HG03378 (cell line): ENCODE measurements around the gene PAQR5.
A peak's percentile ranks its signal among the peaks of the same experiment; 100 is the strongest.
"Not testable (repeated sequence)": the region's sequence is repeated elsewhere in the genome, so short reads cannot be mapped to it uniquely, and the experiment has no call there.

Experiments
- ATAC-seq: cut with Tn5 transposase; IDR thresholded peaks from one replicate; pipeline ENCODE4 v1.9.1; 2021; ENCODE audit warnings: mild to moderate bottlenecking, moderate library complexity; ENCODE audit not compliant: unreplicated experiment

PAQR5 gene

DNA sequence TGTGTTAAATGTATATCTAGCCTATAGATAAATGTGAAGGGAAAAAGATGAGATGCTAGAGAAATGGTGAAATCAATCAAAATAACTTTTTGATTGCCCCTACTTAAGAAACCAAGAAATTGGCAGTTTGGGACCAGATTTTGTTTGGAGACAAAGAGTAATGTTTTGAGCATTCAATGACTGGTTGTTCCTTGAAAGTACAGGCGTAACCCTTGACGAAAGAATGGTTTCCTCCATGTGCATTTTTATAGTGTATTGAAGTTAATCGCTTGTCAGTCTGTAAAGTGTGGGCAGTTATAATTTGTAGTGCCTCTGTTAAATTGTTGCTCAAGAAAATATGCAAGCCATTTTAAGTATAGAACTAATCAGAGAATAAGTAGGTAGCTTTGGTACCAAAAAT lies 116.7 kb downstream of the PAQR5 start:
- no peak for ATAC-seq

DNA sequence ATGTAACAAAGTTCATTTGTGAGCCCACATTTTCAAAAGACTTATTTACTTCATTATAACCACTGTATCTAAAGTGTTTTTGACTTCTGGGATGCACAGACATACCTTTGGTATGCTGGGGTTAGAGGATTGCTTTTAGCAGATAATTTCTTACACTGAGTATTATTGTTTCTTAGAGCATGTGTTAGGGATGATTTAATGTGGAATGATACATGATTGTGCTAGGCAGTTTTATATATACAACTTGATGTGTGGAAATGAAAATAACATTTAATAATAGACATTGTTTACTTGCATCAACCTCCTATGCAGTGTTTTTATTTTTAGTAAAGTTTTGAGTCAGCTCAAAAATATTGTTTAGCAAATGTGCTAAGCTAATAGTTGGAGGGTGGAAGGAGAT lies 118.9 kb downstream of the PAQR5 start:
- no peak for ATAC-seq

DNA sequence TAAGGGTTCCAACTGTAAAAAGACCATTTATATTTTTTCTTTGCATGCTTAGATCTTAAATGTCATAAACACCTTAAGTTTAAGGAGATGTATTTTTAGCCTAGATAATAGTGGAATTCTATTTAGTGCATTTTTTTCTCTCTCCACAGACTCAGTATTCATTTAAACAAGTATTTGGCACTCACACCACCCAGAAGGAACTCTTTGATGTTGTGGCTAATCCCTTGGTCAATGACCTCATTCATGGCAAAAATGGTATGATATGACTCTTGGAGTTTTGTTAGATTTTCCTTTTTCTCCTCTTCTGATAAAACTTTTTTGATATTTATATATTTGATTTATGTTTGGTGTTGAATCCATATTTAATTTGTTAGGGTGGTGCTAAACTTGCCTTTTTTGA lies 122.8 kb downstream of the PAQR5 start:
- ATAC-seq: no peak

DNA sequence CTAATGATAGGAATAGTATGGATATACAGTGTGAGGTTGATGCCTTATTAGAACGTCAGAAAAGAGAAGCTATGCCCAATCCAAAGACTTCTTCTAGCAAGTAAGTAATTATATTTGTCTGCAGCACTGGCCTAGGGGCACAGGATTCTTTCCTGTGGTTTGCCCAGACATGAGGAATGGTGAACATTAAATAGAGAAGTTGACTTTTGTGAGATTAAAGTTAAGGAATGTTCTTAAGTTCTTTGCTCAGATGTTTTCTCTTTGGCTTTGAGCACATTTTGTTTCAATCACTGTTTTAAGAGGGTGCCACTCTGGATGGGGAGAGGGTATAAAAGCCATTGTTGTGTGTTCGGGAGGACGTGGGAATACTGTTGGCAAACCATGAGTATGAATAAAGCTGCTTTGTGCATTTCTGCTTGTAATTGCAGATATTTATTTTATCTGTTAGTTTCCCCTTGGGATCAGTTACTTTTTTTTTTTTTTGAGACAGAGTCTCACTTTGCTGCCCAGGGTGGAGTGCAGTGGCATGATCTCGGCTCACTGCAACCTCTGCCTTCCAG lies 123.7 kb downstream of the PAQR5 start:
- no peak for ATAC-seq

DNA sequence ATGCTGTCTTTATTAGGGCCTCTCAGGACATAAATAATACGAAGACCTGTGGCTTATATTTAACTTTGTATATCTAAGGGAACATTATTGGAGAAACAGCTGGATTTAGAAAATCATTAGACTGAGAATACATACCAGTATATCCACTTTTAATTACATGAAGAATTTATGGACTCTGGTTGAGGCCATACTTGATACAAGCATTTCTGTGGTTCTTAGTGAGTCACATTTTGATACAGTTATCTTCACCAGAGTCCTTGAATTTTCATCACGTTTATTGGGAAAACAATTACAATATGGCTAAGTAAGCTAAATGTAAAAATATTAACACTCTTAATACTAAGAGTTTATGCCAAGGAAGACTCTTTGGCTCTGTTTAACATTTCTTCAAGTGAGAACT lies 125.3 kb downstream of the PAQR5 start:
- no peak for ATAC-seq

DNA sequence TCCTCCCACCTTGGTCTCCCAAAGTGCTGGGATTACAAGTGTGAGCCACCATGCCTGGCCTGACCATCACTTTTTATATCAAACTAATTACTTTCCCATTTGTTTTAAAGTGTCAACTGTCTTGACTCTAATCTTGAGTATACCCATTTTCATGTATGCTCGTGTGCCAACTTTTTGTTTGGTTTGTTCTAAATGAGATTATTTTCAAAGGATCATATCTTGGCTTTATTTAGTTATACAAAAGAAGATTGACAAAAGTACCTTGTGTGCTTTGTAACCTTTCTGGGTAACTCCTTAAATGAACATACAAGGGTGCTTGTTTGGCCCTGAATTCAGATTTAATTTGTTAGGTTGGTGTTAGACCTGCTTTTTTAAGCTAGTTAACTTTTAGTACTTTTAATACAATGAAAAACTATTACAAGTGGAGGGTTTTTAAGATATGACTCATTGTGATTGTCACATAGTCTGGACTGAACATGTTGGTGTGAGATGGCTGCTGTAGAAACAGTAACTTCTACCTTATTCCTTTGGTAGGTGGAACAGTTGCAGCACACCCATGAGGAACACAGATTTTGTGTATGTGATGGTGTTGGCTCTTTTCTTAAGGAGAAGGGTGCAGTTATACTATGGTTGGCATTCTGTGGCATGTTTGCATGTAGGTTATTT lies 126.2 kb downstream of the PAQR5 start:
- ATAC-seq: no peak

DNA sequence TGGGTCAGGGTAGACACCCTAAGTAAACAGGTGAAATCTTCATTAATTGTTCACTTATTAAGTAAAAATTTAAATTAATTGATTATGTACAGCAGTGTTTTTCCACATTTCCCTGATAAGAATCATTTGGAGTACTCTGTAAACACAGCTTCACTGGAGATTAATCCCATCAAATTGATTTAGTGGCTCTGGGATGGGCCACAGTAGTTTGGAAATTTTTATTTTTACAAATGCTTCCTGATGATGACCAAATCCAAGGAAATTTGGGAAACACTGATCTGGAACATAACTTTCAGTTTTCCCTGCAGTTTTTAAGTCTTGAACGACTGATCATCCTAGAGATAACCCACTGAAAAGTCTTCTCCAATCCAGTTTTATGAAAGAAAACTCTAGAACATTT lies 135.1 kb downstream of the PAQR5 start:
- ATAC-seq: no peak

DNA sequence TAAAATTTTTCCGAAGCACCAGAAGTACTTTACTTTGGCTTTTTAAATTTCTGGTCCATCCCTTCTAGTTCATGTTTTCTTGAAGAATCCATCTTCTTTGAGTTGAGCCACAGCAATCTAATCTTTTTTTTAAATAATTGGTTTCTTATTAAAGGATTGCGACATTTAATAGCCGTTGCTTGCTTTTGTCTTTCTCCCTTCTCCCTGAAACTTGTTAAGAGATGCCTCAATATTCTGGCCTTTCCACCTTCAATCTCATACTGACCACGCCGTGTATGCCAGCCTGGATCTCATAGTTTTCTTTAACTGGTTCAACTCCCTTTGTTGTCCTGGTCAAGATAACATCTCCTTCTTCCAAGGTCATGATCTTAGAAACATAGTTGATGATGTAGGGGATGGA lies 135.5 kb downstream of the PAQR5 start:
- ATAC-seq: no peak

DNA sequence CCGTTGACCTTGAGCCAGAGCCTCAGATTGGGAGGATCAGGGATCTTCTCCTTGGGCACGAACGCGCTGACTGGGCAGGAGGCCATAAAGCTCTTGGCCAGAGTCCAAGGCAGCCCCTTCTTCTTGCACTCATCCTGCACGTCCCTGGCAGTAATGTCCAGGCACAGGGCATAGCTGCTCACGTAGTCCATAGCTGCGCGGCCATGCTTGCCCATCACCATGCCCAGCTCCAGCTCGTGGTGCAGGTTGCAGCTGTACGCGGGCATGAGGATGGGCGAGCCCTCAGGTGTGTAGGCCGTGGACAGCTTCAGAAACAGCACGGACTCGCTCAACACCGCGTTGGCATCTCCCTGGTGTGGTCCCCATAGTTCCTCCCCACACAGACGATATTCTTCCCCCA lies 136.0 kb downstream of the PAQR5 start:
- no peak for ATAC-seq

DNA sequence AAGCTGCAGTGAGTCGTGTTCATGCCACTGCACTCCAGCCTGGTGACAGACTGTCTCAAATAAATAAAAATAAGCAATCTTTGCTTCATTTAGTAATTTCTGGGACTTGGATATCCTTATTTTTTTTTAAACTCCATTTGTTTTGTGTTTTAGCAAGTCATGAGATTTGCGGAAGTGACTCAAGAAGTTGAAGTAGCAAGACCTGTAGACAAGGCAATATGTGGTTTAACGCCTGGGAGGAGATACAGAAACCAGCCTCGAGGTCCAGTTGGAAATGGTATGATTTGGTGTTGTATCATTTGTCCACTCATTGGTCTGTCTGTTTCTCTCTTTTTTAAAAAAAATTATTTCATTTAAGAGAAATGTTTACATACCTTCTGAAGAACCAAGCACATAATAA lies 137.3 kb downstream of the PAQR5 start:
- ATAC-seq: no peak

DNA sequence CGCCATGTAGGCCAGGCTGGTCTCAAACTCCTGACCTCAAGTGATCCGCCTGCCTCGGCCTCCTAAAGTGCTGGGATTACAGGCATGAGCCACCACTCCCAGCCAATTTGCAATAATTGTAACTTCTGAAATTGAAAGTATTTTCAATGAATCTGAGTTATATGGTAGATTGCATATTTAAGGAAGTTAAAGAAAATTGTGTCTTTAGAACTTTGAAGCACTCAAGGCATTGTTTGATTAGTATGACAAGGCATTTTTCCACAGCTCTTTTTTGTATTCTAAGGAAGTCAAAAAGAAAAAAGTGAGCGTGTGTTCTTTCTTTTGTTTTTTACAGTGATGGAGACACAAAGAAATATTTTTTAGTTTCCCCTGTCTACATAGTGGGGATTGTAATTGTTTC lies 138.2 kb downstream of the PAQR5 start:
- ATAC-seq: no peak

DNA sequence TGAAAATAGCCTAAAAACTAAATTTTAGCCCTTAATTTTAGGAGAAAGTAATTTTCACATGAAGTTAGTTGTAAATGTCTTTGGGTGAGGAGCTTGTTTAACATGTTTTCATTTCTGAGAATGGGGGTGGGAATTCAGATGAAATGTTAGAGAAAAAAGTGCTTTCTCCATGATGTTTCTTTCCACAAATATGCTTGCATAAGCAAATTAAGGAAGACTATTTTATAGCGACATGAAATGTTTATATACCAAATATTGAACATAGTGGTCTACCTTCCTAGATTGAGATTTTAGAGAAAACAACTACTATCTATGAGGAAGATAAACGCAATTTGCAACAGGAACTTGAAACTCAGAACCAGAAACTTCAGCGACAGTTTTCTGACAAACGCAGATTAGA lies 140.9 kb downstream of the PAQR5 start:
- ATAC-seq: no peak

DNA sequence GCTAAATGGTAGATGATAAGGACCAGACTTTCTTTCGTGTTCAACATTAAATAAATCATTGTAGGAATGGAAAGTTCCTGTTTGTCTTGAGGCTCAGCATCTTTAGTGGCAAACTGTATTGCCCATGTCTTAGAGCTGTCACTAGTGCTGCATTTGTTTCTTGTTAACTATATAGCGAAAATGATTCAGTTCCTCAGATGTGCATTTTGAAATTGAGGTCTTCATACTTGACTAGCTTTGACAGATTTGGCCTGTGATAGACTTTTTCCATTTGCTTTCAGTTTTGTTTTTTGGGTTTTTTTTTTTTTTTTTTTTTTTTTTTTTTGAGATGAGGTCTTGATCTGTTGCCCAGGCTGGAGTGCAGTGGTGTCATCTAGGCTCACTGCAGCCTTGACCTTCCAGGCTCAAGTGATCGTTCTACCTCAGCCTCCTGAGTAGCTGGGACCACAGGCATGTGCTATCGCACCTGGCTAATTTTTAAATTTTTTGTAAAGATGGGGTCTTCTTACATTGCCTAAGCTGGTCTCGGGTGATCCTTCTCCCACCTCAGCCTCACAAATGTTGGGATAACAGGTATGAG lies 144.4 kb downstream of the PAQR5 start:
- ATAC-seq: peak; percentile 71

DNA sequence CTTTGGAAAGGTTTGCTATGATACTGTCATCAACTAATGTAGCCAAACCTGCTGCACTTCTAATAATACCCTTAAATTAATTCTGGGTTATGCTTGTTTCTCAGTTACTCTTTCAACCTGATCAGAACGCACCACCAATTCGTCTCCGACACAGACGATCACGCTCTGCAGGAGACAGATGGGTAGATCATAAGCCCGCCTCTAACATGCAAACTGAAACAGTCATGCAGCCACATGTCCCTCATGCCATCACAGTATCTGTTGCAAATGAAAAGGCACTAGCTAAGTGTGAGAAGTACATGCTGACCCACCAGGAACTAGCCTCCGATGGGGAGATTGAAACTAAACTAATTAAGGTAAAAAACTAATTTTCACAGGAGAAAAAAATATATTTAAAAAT lies 146.0 kb downstream of the PAQR5 start:
- ATAC-seq: no peak

DNA sequence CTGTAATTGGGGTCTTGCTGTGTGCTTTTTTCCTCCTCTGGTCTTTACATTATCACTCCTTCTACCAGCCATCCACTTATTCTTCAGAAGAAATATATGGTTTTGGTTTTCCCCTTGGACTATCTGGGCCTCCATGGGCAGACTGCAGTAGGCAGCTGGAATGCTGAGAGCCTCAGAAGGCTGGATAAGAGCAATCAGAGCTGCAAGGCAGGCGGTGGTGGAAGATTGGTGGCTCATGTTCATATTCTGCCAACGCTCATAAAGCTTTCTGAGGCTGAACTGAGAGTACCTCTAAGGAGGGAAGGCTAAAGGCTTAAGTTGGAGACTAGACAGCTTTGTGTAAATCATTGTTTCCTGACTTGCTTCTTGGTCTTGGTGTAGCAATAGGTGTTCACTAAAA lies 148.2 kb downstream of the PAQR5 start:
- no peak for ATAC-seq

DNA sequence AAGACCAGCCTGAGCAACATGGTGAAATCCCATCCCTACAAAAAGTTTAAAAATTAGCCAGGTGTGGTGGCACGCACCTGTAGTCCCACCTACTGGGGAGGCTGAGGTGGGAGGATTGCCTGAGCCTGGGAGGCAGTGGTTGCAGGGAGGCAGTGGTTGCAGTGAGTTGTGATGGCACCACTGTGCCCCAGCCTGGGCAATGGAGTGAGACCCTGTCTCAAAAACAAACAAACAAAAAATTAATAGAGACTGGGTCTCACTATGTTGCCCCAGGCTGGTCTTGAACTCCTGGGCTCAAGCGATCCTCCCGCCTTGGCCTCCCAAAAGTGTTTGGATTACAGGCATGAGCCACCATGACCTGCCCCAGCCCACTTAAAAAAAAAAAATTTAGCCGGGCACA lies 151.5 kb downstream of the PAQR5 start:
- ATAC-seq: not testable (repeated sequence)

DNA sequence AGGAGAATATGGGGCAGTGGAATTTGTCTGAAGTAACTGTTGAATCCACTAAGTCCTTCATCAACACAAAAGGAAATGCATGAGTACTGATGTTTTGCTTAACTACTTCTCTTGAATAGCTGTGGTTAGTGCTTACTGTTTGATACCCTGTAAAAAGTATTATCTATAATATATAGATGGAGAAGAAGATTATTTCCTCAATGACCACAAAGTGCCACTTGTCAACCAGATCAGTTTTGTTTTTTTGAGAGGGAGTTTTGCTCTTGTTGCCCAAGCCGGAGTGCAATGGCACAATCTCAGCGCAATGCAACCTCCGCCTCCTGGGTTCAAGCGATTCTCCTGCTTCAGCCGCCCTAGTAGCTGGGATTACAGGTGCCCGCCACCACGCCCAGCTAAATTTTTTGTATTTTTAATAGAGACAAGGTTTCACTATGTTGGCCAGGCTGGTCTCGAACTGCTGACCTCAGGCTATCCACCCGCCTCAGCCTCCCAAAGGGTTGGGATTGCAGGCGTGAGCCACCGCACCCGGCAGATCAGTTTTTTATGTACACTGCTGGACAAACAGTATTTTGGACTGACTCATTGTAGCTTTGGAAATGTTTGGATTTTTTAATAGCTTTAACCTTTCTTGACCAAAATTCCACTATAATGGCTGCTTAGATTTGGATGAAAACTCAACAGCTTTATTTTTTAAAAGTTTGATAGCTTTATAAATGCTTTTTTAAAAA lies 152.4 kb downstream of the PAQR5 start:
- ATAC-seq: no peak

DNA sequence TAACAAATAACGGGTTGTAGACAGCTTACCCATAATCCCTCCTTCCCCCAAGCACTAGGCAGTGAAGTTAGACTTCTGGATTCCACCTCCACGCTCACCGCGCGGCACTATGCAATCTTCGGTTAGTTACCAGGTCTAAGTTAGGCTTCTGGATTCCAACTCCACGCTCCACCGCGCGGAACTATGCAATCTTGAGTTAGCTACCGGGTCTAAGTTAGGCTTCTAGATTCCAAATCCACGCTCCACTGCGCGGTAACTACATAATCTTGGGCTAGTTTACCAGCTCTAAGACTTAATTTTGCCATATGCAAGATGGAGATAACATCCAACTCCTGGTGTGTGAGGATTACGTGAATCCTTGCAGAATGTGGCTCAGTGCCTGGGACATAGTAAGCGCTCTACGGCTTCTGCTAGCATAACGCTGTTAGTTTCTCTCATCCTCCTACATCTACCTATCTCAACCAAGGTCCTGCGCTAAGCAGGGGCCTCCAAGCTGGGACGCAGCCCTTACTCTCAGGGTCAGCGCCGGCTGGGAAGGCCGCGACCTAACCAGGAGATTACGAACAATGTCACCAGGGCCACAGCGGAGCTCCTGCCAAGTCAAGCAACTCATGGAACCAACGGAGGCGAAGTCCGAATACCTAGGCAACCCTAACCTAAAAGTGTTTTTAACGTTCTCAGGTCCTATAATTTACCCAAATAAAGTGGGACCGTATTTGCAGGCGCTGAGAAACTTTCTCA lies 153.4 kb downstream of the PAQR5 start:
- peak; percentile 33 for ATAC-seq

DNA sequence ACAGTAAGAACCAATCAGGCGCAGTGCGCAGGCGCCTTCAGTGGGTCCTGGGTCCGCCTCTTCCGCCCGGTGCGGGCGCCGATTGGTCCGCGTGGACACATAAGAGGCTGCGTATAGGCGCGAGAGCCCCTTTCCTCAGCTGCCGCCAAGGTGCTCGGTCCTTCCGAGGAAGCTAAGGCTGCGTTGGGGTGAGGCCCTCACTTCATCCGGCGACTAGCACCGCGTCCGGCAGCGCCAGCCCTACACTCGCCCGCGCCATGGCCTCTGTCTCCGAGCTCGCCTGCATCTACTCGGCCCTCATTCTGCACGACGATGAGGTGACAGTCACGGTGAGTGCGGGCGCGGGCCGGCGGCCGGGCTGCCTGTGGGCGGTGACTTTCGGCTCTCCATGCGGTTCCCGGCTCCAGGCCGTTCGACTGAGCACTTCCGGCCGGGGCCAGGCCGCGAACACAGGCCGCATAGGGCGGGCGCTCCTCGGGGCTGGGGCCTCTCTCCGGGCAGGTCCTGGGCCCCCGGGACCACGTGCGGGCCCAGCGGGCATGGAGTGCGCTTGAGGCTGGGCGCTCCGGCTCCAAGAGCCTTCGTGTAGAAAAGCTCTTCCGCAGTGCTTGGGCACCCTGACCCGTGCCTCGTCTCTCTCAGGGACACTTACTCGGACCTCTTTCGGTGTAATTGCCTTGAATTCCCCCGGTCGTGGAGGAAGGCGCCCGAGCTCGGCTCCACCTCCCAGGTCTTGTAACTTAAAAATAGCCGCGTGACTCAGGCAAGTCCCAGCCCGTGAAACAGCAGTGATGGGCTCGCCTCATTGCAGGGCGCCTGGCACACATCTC lies 154.2 kb downstream of the PAQR5 start, which contains the start of gene RPLP1:
Gene RPLP1, plus strand, starts transcription at position 127 of the 830 bp plus-strand sequence. Its CDS starts 131 bp downstream, at position 258.
- peak; percentile 68 for ATAC-seq

DNA sequence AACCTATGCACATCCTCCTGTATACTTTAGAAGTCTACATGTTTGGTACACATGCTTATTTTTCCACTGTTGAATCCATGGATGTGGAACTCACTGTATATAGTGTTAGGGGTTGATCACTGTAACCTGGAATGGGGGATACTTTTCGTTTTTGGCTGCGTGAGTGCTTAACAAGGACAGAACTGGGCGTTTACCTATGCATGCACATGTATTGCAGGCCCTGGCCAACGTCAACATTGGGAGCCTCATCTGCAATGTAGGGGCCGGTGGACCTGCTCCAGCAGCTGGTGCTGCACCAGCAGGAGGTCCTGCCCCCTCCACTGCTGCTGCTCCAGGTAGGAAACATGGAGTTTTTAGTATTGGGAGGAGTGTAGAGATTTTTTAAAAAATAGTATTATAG lies 156.2 kb downstream of the PAQR5 start:
- no peak for ATAC-seq
